LoVo (cell line): ENCODE measurements around the gene C1orf122.

Experiments
- DNase-seq: peaks from one replicate; pipeline ENCODE4 v3.0.0-alpha.2; 2016; ENCODE audit warnings: low spot score

C1orf122 gene

GRCh38 chr1:37845049-37845646 lies 37.6 kb downstream of the C1orf122 start:
- DNase-seq, result no peak

DNA sequence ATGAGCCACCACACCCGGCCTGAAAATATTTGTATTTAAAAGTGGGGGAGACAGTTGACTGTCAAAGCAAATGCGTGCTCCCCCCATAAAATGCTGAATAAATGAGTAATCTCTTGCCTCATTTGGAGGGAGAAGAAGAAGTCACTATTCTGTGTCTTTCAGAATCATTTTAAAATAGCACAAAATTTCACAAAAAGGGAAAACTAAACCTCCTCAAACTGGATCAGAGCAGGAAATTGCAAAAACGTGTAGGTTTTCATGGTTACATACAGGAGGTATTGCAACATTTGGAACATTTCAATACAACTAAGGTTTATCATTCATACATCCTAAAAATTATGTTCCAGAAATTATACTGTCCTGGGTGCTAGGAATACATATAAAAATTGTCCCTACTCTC lies 38.2 kb downstream of the C1orf122 start:
- no peak for DNase-seq

DNA sequence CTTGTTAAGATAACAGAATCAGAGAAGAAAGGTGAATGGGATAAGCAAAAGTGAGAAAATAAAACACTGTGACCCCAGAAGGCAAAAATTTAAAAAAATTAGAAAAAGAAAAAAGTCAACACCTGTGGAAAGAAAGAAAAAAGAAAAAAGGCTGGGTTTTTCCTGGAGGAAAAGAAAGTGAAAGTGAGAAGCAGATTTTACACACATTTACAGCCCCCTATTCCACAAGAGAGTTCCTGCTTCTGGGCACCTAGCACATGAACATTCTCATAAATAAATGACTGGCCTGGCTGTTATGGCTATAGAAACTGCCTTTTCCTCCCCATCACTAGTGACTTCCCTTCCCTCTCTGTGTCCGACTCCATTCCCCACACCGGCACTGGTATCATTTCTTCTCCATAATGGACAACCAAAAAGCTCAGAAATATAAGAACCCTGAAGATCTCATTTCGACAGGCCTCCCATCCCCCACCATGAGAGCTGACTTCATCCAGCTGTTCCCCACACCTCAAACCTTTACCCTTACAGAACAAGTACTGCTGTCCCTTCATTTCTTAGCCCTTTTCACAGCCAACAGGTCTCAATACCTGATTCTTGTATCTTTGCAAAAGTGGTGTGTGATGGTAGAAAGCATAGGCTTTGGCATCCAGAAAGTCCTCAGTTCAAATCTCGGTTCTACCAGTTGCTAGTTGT lies 39.2 kb downstream of the C1orf122 start:
- DNase-seq, result no peak

DNA sequence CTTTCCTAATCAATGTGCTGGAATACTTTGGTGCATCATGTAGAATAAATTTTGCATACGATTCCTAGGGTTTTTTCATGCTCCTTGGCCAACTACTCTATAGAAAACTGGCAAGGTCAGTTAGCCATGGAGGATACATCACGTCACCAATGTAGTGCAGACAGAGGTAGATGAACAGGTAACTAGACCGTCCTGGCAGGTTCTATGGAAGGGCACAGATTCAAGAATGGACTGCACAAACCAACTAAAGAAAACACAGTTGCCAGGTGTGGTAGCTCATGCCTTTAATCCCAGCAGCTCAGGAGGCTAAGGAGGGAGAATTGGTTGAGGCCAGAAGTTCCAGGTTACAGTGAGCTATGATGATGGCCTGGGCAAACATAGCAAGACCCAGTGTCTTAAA lies 41.9 kb downstream of the C1orf122 start:
- DNase-seq, result no peak

DNA sequence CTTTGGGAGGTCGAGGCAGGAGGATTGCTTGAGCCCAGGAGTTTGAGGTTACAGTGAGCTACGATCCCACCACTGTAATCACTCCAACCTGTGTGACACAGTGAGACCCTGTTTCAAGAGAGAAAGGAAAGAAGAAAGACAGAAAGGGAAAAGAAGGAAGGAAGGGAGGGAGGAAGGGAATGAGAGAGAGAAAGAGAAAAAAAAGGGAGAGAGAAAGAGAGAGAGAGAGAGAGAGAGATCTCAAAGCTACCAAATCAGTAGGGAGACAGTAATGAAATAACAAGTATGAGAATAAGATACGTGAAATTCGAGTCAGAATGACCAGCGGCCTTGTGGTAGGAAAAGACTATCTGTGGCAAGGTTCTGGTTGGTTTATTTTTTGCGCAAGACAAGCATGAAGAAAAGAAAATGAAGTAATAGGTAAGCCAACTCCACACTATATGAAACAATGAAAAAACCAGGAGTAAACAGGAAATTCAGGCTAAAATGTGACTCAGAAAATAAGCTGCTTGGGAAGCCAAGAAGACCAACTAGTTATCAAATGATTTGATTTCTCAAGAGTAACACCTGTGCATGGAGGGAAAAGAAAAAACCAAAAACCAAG lies 42.9 kb downstream of the C1orf122 start:
- no peak for DNase-seq

- DNase-seq, result no peak
Observed at GRCh38 chr1:37851262-37851661, 43.7 kb downstream of the C1orf122 start.

DNA sequence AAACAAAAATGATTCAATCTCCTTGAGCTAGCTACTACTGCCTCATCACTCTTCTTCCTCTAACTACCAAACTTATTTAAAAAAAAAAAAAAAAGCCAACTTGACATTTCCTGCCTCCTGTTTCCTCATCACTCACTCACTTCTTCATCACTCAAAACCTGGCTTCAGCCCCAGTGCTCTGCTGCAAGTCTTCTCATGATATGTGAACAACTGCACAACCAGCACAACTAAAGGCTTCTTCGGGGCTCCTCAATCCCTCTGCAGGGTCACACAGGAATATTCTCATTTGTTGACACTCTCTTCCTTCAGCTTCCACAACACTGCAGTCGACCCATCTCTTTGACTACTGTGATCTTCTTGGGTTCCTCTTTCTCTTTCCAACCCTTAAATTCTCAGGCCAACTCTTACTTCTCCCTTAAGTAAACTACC lies 44.2 kb downstream of the C1orf122 start:
- no peak for DNase-seq

DNA sequence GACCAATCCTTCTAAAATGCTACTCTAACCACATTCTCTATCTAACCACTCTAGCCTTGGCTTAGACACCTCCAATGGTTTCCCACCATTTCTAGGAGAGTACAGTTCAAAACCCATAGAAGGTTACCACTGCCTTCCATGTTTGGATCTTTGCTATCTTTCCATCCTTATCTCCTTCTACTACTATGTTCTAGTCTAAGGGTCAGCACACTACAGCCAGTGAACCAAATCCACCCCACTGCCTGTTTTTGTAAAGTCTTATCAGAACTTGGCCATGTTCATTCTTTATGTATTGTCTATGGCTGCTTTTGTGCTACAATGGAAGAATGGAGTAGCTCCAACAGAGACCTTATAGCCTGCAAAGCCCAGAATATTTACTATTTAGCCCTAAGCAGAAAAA lies 45.6 kb downstream of the C1orf122 start:
- DNase-seq, result no peak

- DNase-seq, result no peak
Observed at GRCh38 chr1:37854406-37854805, 46.8 kb downstream of the C1orf122 start.
